ENCODE data around the gene RADIL. TPM values are rescaled to one million over a fixed set of nuclear protein-coding genes. Genes with fewer than 3 reads are reported as not detected.

The RADIL gene
- total RNA-seq, 2 experiments from 2014 or later = 0.05 TPM; not detected in 1

DNA sequence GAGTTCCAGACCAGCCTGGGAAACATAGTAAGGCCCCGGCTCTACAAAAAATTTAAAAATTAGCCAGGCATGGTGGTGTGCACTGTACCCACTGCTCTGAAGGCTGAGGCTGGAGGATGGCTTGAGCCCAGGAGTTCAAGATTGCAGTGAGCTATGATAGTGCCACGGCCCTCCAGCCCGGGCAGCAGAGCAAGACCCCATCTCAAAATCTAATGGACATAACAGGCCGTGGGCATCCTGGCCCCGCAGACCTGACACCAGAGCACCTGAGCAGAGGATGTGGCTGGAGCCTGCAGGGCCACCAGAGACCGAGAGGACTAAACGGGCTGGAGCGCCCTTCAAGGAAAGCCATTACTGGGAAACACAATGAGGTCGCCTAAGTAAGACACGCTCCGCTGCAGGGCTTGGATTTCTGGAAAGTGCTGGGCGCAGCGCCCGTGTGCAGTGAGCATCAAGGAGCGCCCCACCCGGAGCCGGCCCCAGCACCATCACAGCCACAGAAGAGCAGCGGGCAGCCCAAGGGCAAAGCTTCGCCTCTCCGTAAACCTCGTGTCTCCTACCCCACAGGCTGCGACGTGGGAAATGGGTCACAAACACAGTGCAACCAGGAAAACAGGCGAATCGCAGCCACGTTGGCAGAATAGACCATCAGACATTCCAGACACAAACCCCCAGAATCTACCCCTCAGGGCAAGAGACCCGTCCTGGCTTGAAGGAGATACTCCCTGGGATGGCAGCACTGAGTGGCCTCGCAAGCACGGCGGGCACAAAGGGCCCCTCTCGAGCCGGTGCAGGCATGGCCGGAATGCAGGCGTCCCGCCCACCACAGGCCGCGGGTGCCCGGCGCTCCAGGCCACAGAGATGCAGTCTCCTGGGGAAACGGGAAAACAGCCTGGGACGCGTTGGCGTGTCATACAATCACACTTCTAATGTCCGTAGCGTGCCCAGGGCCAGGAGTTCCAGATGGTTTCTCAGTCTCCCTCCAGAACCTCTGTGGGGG lies 4.9 kb downstream of the RADIL start:
- POLR2A ChIA-PET = no interaction called here
- Mint-ChIP-seq H3K9me3 (no peaks in the 10 kb centered on the region), H3K27me3 (peaks cover 15% of the 10 kb centered on the region), H3K4me3 (no peak overlapping the region), H3K27ac (no peak overlapping the region), H3K36me3 (ENCODE audit: low read depth) (no peaks in the 10 kb centered on the region), H3K4me1 (peaks cover 8% of the 10 kb centered on the region)
- DNase-seq = no peak
- CTCF ChIA-PET = no interaction called here

DNA sequence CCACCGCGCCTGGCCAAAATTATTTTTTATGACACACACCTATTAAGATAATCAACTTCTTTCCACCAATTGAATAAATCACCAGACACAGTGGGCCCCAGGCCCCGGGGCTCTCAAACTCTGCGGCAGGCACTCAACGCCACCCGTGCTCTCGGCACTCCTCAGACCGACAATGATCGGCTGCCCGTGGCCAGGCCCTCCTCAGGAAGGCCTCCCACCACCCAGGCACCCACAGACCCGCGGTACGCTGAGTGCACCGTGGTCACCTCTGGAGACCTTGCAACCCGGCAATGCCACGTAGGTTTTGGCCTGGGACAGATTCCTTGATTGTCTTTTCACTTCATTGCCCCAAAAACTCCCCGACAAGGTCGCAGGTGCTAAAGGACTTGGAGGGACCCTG lies 6.9 kb downstream of the RADIL start:
- no peak for DNase-seq
- no peak overlapping the region for H3K27ac Mint-ChIP-seq
- peaks cover 5% of the 10 kb centered on the region for H3K27me3 Mint-ChIP-seq
- H3K9me3 Mint-ChIP-seq = no peaks in the 10 kb centered on the region
- no peak overlapping the region for H3K4me3 Mint-ChIP-seq
- H3K36me3 Mint-ChIP-seq (ENCODE audit: low read depth) = no peaks in the 10 kb centered on the region
- POLR2A ChIA-PET = no interaction called here
- CTCF ChIA-PET = no interaction called here
- no peaks in the 10 kb centered on the region for H3K4me1 Mint-ChIP-seq

DNA sequence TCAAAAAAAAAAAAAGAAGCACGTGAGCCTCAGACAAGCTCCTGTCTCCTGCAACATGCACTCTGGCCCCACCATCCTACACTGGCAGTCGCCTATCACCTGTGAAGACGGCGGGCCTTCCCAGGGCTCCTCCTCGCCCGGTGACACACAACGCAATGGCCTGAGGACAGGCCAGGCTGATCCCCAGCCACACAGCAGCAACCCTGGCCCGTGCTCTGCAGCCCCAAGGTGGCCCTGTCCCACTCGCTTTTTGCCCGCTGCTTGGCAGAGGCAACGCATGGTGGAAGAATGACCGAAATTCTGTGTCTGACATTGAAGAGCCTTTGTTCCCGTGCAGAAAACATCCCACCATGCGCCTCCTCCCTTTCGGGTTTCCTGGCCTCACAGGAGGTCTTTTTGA lies 8.1 kb downstream of the RADIL start:
- H3K36me3 Mint-ChIP-seq (ENCODE audit: low read depth) = no peaks in the 10 kb centered on the region

DNA sequence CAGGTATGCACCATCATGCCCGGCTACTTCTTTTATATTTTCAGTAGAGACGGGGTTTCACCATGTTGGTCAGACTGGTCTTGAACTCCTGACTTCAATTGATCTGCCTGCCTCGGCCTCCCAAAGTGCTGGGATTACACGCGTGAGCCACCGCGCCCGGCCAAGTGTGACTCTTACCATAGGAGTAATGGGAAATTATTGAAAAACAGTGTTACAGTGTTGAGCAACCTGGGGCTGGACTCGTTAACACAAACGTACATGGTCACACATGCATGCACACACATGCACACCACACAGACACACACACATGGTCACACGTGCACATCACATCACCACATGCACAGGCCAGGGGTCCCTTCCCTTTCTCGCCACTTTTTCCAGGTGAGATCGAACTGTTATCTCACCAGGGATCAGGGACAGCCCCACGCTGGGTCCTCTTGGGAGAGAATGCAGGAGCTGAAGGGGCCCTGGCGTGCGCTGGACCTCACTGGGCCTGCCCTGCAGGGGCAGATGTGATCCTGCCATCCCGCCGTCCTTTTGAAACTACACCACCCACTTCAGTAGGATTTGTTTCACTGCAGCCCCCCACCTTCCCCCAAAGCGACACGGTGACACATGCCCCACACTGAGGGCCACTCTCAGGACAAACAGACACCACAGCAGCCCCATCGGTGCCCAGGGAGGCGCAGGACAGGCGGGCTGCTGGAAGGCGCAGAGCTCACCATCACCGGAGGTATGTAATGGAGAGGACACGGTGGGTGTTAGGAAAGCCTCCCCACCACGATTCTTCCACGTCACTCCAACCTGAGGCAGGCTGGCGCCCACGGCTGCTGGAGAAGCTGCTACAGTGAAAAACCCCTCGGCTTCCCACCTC lies 10.2 kb downstream of the RADIL start:
- CTCF ChIA-PET = no interaction called here

More for the DNA sequence above, 8.1 kb downstream of the RADIL start:
- Mint-ChIP-seq H3K4me1 (peaks cover 4% of the 10 kb centered on the region), H3K27me3 (peaks cover 6% of the 10 kb centered on the region), H3K4me3 (no peak overlapping the region), H3K9me3 (no peaks in the 10 kb centered on the region), H3K27ac (no peak overlapping the region)
- DNase-seq = no peak
- CTCF ChIA-PET = interaction anchor here (1.2 kb wide), 1 partner anchor 8 kb away, joined by 3 read pairs; the partner anchor contains the start of gene RADIL
- POLR2A ChIA-PET = no interaction called here

DNA sequence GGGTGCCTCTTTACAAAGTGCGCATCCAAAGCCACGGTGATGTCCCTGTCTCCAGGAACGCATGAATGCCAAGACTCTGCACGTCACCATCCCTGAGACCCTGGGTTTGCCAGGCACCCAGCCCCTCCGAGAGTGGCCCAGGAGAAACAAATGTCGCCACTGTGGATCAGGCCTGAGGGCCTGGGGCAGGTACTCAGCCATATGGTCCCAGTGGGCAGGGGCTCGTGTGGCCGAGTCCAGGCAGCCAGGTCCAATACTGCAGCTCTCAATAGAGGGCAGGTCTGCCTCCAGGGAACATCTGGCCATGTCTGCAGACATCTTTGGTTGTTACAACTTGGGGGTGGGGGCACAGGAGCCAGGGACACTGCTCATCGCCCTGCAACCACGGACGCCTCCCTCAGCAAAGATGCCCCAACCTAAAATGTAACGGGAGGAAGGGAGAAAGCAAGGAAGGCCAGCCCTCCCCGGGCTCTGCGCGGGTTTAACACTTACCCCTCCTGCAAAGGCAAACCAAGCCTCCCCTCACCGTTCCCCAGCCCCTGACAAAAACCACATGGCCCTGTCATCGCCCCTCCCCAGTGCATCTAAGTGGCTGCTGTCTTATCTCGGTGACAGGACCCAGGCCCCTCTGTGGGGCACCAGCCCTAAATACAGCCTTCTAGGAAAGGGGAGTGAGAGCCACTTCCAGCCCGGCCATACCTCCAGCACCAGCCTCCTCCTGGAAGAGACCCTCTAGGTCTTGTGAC lies 11.4 kb downstream of the RADIL start:
- POLR2A ChIA-PET = no interaction called here
- no peaks in the 10 kb centered on the region for H3K9me3 Mint-ChIP-seq
- H3K4me3 Mint-ChIP-seq = no peak overlapping the region
- H3K27ac Mint-ChIP-seq = no peak overlapping the region
- CTCF ChIA-PET = no interaction called here
- DNase-seq = no peak
- H3K4me1 Mint-ChIP-seq = peaks cover 4% of the 10 kb centered on the region
- H3K27me3 Mint-ChIP-seq = peaks cover 10% of the 10 kb centered on the region
- H3K36me3 Mint-ChIP-seq (ENCODE audit: low read depth) = no peaks in the 10 kb centered on the region

More for the DNA sequence above, 10.2 kb downstream of the RADIL start:
- H3K27ac Mint-ChIP-seq = no peak overlapping the region
- DNase-seq = no peak
- no peaks in the 10 kb centered on the region for H3K9me3 Mint-ChIP-seq
- no peaks in the 10 kb centered on the region for H3K36me3 Mint-ChIP-seq (ENCODE audit: low read depth)
- peaks cover 10% of the 10 kb centered on the region for H3K27me3 Mint-ChIP-seq
- peaks cover 4% of the 10 kb centered on the region for H3K4me1 Mint-ChIP-seq
- POLR2A ChIA-PET = no interaction called here
- H3K4me3 Mint-ChIP-seq = no peak overlapping the region

DNA sequence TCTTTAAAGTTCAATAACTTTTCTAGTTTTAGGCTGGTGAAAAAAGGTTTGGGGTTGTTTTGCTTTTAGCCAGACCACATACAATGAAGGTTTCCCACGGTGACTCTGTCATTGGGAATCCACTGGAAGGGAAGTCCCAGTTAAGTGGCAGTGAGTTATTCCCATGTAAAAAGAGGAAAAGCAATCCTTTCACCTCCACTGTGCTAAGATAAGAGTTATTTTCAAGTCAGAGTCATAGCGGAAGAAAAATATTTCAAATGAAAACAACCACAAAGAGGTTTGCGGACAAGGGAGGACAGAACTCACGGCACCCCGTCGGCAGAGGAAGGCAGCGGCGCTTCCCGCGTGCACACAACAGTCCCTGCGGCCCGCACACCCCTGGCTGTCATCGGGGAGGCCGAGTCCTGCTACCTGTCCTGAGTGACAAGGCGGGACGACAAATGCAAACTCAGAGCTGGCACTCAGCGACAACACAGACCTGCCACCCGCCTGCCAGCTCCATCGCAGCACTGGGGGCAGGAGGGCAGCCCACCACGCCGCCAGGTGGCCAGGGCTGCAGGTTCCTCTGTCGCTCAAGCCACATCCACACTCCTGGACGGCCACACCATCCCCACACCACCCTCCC lies 12.3 kb downstream of the RADIL start:
- Mint-ChIP-seq H3K27me3 (peaks cover 10% of the 10 kb centered on the region), H3K9me3 (no peaks in the 10 kb centered on the region), H3K36me3 (ENCODE audit: low read depth) (no peaks in the 10 kb centered on the region), H3K4me1 (peaks cover 4% of the 10 kb centered on the region), H3K27ac (no peak overlapping the region), H3K4me3 (no peak overlapping the region)
- CTCF ChIA-PET = no interaction called here
- POLR2A ChIA-PET = no interaction called here
- no peak for DNase-seq

DNA sequence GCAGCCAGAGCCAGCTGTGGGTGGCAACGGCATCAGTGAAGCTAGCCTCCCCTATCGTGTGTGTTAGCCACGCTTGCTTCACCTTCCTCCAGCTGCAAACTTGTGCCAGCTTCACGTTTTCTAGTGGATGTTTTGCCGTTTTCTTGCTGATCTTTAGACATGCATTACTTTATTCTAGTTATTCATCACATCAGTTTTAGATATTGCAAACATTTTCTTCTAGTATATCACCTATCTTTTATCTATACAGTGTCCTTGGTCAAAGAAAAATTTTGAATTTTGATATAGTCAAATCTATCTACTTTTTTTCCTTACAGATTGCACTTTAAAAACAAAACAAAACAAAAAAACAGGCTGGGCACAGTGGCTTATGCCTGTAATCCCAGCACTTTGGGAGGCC lies 15.0 kb downstream of the RADIL start:
- Mint-ChIP-seq H3K27ac (no peak overlapping the region), H3K27me3 (peaks cover 28% of the 10 kb centered on the region), H3K36me3 (ENCODE audit: low read depth) (no peaks in the 10 kb centered on the region), H3K4me3 (no peak overlapping the region), H3K4me1 (peaks cover 4% of the 10 kb centered on the region), H3K9me3 (no peaks in the 10 kb centered on the region)
- no peak for DNase-seq
- POLR2A ChIA-PET = no interaction called here
- CTCF ChIA-PET = interaction anchor here (1.1 kb wide), 1 partner anchor 106 kb away, joined by 3 read pairs; no protein-coding TSS in a partner anchor

DNA sequence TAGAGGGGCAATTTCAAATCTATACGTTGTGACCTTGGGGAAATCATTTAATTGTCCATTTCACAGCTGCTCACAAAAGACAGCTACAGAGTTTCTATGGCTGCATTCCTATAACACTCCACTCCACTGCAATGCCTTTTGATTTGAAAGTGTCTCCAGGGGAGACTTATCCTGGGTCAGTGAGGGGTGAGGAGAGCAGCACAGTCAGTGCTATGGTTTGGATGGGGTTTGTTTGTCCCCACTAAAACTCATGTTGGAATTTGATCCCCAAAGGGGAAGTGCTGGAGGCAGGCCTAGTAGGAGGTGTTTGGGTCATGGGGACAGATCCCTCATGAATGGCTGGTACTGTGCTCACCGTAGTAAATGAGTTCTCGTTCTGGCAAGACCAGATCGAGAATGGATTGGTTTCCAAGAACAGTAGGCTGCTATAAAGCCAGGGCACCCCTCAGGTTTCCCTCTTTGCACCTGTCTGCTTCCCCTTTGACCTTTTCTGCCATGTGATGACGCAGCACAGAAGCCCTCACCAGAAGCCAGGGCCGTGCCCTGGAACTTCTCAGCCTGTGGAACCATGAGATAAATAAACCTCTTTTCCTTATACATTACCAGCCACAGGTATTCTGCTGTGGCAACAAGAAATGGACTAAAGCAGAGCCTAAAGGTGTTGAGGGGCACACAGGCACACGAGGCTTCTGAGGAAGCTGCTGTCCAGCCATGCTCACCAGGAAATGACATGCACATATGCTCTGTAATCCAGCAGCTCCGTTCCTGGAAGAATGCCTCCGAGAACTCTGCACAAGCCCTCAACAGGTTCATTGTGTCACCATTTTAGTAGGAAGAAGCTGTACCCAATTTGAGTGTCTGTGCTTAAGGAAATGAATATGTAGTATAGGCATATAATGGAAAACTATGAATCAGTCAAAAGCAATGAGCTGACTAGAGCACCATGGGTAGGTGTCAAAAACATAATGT lies 16.7 kb downstream of the RADIL start:
- CTCF ChIA-PET = no interaction called here
- POLR2A ChIA-PET = no interaction called here
- H3K4me1 Mint-ChIP-seq = peaks cover 4% of the 10 kb centered on the region

DNA sequence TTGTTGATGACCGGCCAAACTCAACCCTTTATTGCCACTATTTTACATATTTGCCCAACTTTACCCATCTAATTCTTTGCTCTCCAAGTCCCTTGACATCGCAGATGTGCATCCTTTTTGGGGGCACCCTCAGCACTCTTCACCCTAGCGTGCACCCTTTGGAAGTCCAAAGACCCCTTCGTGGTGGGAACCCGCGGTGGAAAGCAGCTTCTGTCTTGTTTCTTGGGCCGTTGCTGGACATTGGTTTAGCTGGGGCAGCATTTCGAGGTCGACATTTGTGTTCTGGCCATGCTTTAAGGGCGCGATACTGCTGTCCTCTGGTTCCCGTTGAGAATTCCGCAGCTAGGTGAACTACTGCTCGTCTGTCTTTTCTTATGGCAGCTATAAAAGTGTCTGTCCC lies 21.4 kb downstream of the RADIL start:
- H3K4me1 Mint-ChIP-seq = no peaks in the 10 kb centered on the region
- no peaks in the 10 kb centered on the region for H3K36me3 Mint-ChIP-seq (ENCODE audit: low read depth)
- H3K4me3 Mint-ChIP-seq = no peak overlapping the region
- DNase-seq = no peak
- H3K27me3 Mint-ChIP-seq = peaks cover 64% of the 10 kb centered on the region
- H3K27ac Mint-ChIP-seq = no peak overlapping the region
- ChIA-PET POLR2A (no interaction called here), CTCF (no interaction called here)
- H3K9me3 Mint-ChIP-seq = peaks cover 9% of the 10 kb centered on the region

More for the DNA sequence above, 16.7 kb downstream of the RADIL start:
- peaks cover 37% of the 10 kb centered on the region for H3K27me3 Mint-ChIP-seq
- no peaks in the 10 kb centered on the region for H3K36me3 Mint-ChIP-seq (ENCODE audit: low read depth)
- H3K27ac Mint-ChIP-seq = no peak overlapping the region
- no peak for DNase-seq
- peaks cover 5% of the 10 kb centered on the region for H3K9me3 Mint-ChIP-seq
- no peak overlapping the region for H3K4me3 Mint-ChIP-seq

DNA sequence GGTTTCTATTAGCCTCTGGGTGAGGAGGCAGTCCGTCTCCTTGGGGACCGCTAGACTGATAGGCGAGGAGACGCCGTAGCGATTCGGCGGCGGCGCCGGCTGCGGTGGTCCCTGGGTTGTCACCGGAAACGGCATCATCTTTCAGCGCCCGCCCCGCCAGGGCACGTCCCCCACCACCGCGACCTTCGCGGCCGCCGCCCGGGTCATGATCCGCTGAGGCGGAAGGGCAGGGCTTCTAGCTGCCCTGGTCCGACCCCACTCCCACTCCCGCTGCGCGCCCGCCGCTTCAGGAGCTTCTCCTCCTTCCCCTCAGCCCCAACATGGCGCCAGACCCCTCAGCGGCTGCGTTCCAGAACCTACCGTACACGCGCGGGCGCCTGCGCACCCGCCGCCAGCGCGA lies 21.8 kb downstream of the RADIL start, which contains the start of gene PAPOLB:
Gene PAPOLB, minus strand, starts transcription at position 358 of the 400 bp plus-strand sequence. Its CDS starts 220 bp downstream, at position 138.
- POLR2A ChIA-PET = no interaction called here
- Mint-ChIP-seq H3K4me3 (no peak within 1 kb of the TSS), H3K27ac (no peak within 1 kb of the TSS), H3K27me3 (peaks cover 69% of the 10 kb centered on the region), H3K9me3 (peaks cover 9% of the 10 kb centered on the region), H3K4me1 (no peaks in the 10 kb centered on the region), H3K36me3 (ENCODE audit: low read depth) (no peaks in the 10 kb centered on the region)
- DNase-seq = no peak
- CTCF ChIA-PET = no interaction called here

DNA sequence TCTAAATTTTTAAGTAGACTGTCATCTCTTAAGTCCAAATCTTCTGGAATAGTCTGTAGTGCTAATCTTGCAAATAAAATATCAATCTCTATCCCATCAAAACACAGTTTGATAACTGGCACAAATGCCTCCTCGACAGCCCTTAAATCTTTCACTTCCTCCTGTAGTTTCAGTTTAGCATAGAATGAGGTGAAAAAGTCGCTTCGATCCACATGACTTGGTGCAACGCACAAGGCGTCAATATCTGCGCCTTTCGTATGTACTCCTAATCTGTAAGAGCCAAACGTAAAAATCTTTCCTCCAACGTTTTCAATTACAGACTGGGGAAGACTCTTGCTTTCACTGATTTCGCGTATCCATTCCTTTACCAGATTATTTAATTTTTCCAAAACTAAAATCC lies 22.3 kb downstream of the RADIL start:
- no peaks in the 10 kb centered on the region for H3K36me3 Mint-ChIP-seq (ENCODE audit: low read depth)
- H3K9me3 Mint-ChIP-seq = peaks cover 9% of the 10 kb centered on the region
- peaks cover 72% of the 10 kb centered on the region for H3K27me3 Mint-ChIP-seq
- ChIA-PET CTCF (no interaction called here), POLR2A (interaction anchor here (0.7 kb wide), 1 partner anchor 59 kb away, joined by 3 read pairs; no protein-coding TSS in a partner anchor)
- H3K4me3 Mint-ChIP-seq = no peak overlapping the region
- no peak overlapping the region for H3K27ac Mint-ChIP-seq
- no peak for DNase-seq
- no peaks in the 10 kb centered on the region for H3K4me1 Mint-ChIP-seq

DNA sequence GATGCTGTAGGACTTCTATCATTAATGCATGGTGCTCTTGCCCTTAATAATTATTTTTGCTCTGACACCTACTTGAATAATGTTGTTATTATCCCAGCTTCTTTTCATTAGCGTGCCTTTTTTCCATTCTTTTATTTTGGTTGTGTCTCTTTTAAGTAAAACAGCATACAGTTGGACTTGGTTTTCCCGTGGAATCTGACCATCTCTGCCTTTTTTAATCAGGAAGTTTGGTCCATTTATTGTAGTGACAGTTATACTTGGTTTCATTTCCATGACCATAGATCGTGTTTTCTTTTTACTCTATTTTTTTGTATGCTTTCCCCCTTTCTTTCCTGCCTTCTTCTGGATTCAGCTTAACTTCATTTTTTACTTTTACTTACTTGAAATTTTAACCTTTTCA lies 26.3 kb downstream of the RADIL start:
- CTCF ChIA-PET = no interaction called here
- peaks cover 4% of the 10 kb centered on the region for H3K9me3 Mint-ChIP-seq
- no peaks in the 10 kb centered on the region for H3K36me3 Mint-ChIP-seq (ENCODE audit: low read depth)
- POLR2A ChIA-PET = no interaction called here
- H3K4me3 Mint-ChIP-seq = no peak overlapping the region
- H3K4me1 Mint-ChIP-seq = no peaks in the 10 kb centered on the region
- H3K27me3 Mint-ChIP-seq = peaks cover 44% of the 10 kb centered on the region
- no peak overlapping the region for H3K27ac Mint-ChIP-seq
- no peak for DNase-seq

Measured in activated CD4-positive, alpha-beta memory T cell treated with anti-CD3 and anti-CD28 coated beads, Interleukin-2, amount 10 ng/mL, durations not matched to agents 7 days and 5 days (primary cell).